H9 (cell line): ENCODE measurements around the gene PTPMT1. TPM values are rescaled to one million over a fixed set of nuclear protein-coding genes. Genes with fewer than 3 reads are reported as not detected.

ENCODE experiments used
- DNase-seq: peaks from one replicate; pipeline ENCODE4 v3.0.0-alpha.2; 2017
- H2AFZ ChIP-seq: one replicate; pipeline ENCODE4 v1.6.1; 2013; ENCODE audit warnings: mild to moderate bottlenecking, low read length, control low read depth, moderate library complexity
- H2AK5ac ChIP-seq: 2 replicates; pipeline ENCODE4 v1.6.1; 2013; ENCODE audit warnings: low read length, control low read depth, mixed read lengths; ENCODE audit not compliant: insufficient read length
- H2BK120ac ChIP-seq: one replicate; pipeline ENCODE4 v1.6.1; 2013; ENCODE audit warnings: low read depth, mild to moderate bottlenecking, low read length, control low read depth, inconsistent platforms; ENCODE audit not compliant: poor library complexity, severe bottlenecking
- H2BK12ac ChIP-seq: 2 replicates; pipeline ENCODE4 v1.6.1; 2013; ENCODE audit warnings: low read length, control low read depth, mixed read lengths, low read depth; ENCODE audit not compliant: insufficient read length
- H2BK15ac ChIP-seq: 2 replicates; pipeline ENCODE4 v1.6.1; 2013; ENCODE audit warnings: low read depth, low read length, control low read depth
- H2BK20ac ChIP-seq: one replicate; pipeline ENCODE4 v1.6.1; 2013; ENCODE audit warnings: low read depth, mild to moderate bottlenecking, low read length, control low read depth, inconsistent platforms; ENCODE audit not compliant: poor library complexity, severe bottlenecking
- H2BK5ac ChIP-seq: 2 replicates; pipeline ENCODE4 v1.6.1; 2013; ENCODE audit warnings: low read length, control low read depth, mixed read lengths; ENCODE audit not compliant: insufficient read length
- H3K14ac ChIP-seq: 2 replicates; pipeline ENCODE4 v1.6.1; 2013; ENCODE audit warnings: low read length, control low read depth; ENCODE audit not compliant: insufficient read depth
- H3K18ac ChIP-seq: 2 replicates; pipeline ENCODE4 v1.6.1; 2013; ENCODE audit warnings: low read depth, mild to moderate bottlenecking, mixed read lengths, low read length, control low read depth; ENCODE audit not compliant: insufficient read length
- H3K23ac ChIP-seq: 2 replicates; pipeline ENCODE4 v1.6.1; 2013; ENCODE audit warnings: low read length, control low read depth, mixed read lengths, low read depth; ENCODE audit not compliant: insufficient read length
- H3K23me2 ChIP-seq: 2 replicates; pipeline ENCODE4 v1.6.1; 2013; ENCODE audit warnings: low read depth, mild to moderate bottlenecking, mixed read lengths, low read length, control low read depth; ENCODE audit not compliant: insufficient read length, poor library complexity, severe bottlenecking
- H3K27ac ChIP-seq: 2 replicates; pipeline ENCODE4 v1.5.1; 2013; ENCODE audit warnings: low read length, control low read depth, mixed read lengths, low read depth; ENCODE audit not compliant: insufficient read length
- H3K27me3 ChIP-seq: 2 replicates; pipeline ENCODE4 v1.6.1; 2013; ENCODE audit warnings: low read length, control low read depth, inconsistent platforms; ENCODE audit not compliant: insufficient read depth
- H3K4ac ChIP-seq: 2 replicates; pipeline ENCODE4 v1.6.1; 2013; ENCODE audit warnings: low read depth, mild to moderate bottlenecking, control low read depth, inconsistent platforms, low read length, moderate library complexity
- H3K4me1 ChIP-seq: 2 replicates; pipeline ENCODE4 v1.6.1; 2013; ENCODE audit warnings: low read length, control low read depth, inconsistent platforms; ENCODE audit not compliant: insufficient read depth
- H3K4me2 ChIP-seq: 2 replicates; pipeline ENCODE4 v1.6.1; 2013; ENCODE audit warnings: low read length, control low read depth, mixed read lengths; ENCODE audit not compliant: insufficient read length, insufficient read depth
- H3K56ac ChIP-seq: 2 replicates; pipeline ENCODE4 v1.6.1; 2013; ENCODE audit warnings: low read depth, mild to moderate bottlenecking, mixed read lengths, low read length, control low read depth; ENCODE audit not compliant: insufficient read length
- H3K79me1 ChIP-seq: 2 replicates; pipeline ENCODE4 v1.6.1; 2013; ENCODE audit warnings: low read depth, mild to moderate bottlenecking, moderate library complexity, low read length, control low read depth, inconsistent platforms; ENCODE audit not compliant: insufficient read depth, poor library complexity, severe bottlenecking
- H3K79me2 ChIP-seq: 2 replicates; pipeline ENCODE4 v1.6.1; 2013; ENCODE audit warnings: low read length, control low read depth, inconsistent platforms; ENCODE audit not compliant: insufficient read depth
- H3K9ac ChIP-seq: 2 replicates; pipeline ENCODE4 v1.6.1; 2013; ENCODE audit warnings: low read length, control low read depth, mixed read lengths; ENCODE audit not compliant: insufficient read length; ENCODE audit errors: extremely low read depth
- H3K9me3 ChIP-seq: one replicate; pipeline ENCODE4 v1.6.1; 2013; ENCODE audit warnings: low read depth, low read length, inconsistent platforms; ENCODE audit not compliant: control insufficient read depth
- H3T11ph ChIP-seq: one replicate; pipeline ENCODE4 v1.6.1; 2013; ENCODE audit warnings: mild to moderate bottlenecking, low read length, control low read depth, inconsistent platforms
- H4K20me1 ChIP-seq: one replicate; pipeline ENCODE4 v1.6.1; 2013; ENCODE audit not compliant: control insufficient read depth, insufficient read length, insufficient read depth
- H4K5ac ChIP-seq: 2 replicates; pipeline ENCODE4 v1.6.1; 2013; ENCODE audit warnings: low read depth, mild to moderate bottlenecking, mixed read lengths, low read length, control low read depth; ENCODE audit not compliant: insufficient read length
- H4K8ac ChIP-seq: replicated peaks from 2 replicates; pipeline ENCODE4 v1.6.1; 2013; ENCODE audit warnings: low read length, control low read depth, mixed read lengths, low read depth; ENCODE audit not compliant: insufficient read length
- H4K91ac ChIP-seq: 2 replicates; pipeline ENCODE4 v1.6.1; 2013; ENCODE audit warnings: low read depth, mild to moderate bottlenecking, moderate library complexity, mixed read lengths, low read length, control low read depth; ENCODE audit not compliant: insufficient read length
- H3K27ac Mint-ChIP-seq, 3 experiments: 2 replicates in 2 of 3; 3 replicates in 1 of 3; pipeline ENCODE4 v1.8.0; 2020 to 2021; ENCODE audit warnings: mixed read lengths in 3 of 3, mild to moderate bottlenecking in 1 of 3, moderate library complexity in 1 of 3
- H3K27me3 Mint-ChIP-seq: 2 replicates; pipeline ENCODE4 v1.8.0; 2021; ENCODE audit warnings: low read depth, mild to moderate bottlenecking, moderate library complexity, mixed read lengths
- H3K36me3 Mint-ChIP-seq, 3 experiments: 2 replicates in 2 of 3; 3 replicates in 1 of 3; pipeline ENCODE4 v1.8.0; 2020 to 2021; ENCODE audit warnings: low read depth in 3 of 3, mixed read lengths in 3 of 3; ENCODE audit not compliant: insufficient read depth in 1 of 3
- H3K4me1 Mint-ChIP-seq, 2 experiments: 2 replicates each; pipeline ENCODE4 v1.8.0; 2020; ENCODE audit warnings: mixed read lengths in 2 of 2
- H3K4me3 Mint-ChIP-seq, 2 experiments: 2 replicates in 1 of 2; 3 replicates in 1 of 2; pipeline ENCODE4 v1.8.0; 2020 to 2021; ENCODE audit warnings: mild to moderate bottlenecking in 2 of 2, mixed read lengths in 2 of 2, moderate library complexity in 1 of 2
- H3K9me3 Mint-ChIP-seq, 2 experiments: 2 replicates in 1 of 2; 3 replicates in 1 of 2; pipeline ENCODE4 v1.8.0; 2020; ENCODE audit warnings: mild to moderate bottlenecking in 2 of 2, mixed read lengths in 2 of 2, moderate library complexity in 1 of 2
- WGBS: extraction: QIAGEN DNeasy Blood & Tissue Kit; methylation state at CpG from one replicate; pipeline ENCODE4 v1.1.7; 2013; ENCODE audit warnings: missing lambda C conversion rate, low lambda C conversion rate, mixed read lengths; ENCODE audit not compliant: insufficient read length; ENCODE audit errors: extremely low coverage; 5-methylcytosine and 5-hydroxymethylcytosine counted together
- total RNA-seq: library from RNA; stranded (reverse); gene quantifications from 2 replicates; pipeline ENCODE4 v1.2.1, GENCODE V29; 2021
- TF ChIP-seq, protein P1 (sequence below): fragments of 200-600 bp; sonication (generic); conservative IDR thresholded peaks from 3 replicates; pipeline ENCODE4 v1.8.0; 2021; ENCODE audit warnings: antibody characterized with exemption, mild to moderate bottlenecking

PTPMT1 gene
- total RNA-seq, 1 experiment from 2014 or later = 72.9 TPM

DNA sequence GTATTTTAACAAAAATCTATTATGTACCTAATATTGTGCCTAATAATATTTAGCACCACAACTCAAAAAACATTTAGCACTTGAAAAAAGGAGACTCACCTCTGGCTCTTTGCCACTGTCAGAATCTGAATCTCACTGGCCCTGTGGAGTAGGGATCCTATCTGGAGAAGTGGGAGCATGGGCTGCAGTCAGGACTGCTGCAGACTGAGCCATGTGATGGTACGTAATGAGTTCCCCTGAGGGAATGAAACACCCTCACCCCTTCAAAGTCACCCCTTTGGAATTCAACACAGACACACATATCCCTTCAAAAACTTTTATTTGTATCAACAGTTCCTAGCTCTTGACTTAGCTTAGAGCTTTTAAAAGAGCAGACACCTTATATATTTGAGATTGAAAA, 6.5 kb downstream of the PTPMT1 start:
- Histone ChIP-seq H4K20me1 (no peaks in the 10 kb centered on the region), H2BK120ac (no peak overlapping the region), H3K56ac (no peak overlapping the region), H3K9ac (no peak overlapping the region), H3K14ac (no peak overlapping the region), H2BK5ac (no peak overlapping the region), H4K8ac (no peak overlapping the region), H3K27me3 (no peaks in the 10 kb centered on the region), H3K4me1 (no peaks in the 10 kb centered on the region), H2BK15ac (no peak overlapping the region), H2AK5ac (no peak overlapping the region), H3K23me2 (no peaks in the 10 kb centered on the region), H3K23ac (no peak overlapping the region), H2BK20ac (no peak overlapping the region), H3K79me1 (peaks cover 3% of the 10 kb centered on the region), H3T11ph (no peak overlapping the region), H3K27ac (no peak overlapping the region), H3K79me2 (no peaks in the 10 kb centered on the region; the same call in 1 of the 2 replicates), H3K4me2 (no peak overlapping the region), H2BK12ac (no peak overlapping the region), H2AFZ (no peak overlapping the region), H4K91ac (no peak overlapping the region), H4K5ac (no peak overlapping the region), H3K9me3 (no peaks in the 10 kb centered on the region), H3K18ac (no peak overlapping the region), H3K4ac (no peak overlapping the region)
- Mint-ChIP-seq H3K27me3 (no peaks in the 10 kb centered on the region), H3K4me3 (no peak overlapping the region), H3K27ac (no peak overlapping the region), H3K36me3 (peaks cover 21 to 78% (median 70%) of the 10 kb centered on the region in 3 experiments), H3K4me1 (peaks cover under 1% of the 10 kb centered on the region in 2 experiments; a peak in 3 of 4 replicates), H3K9me3 (no peaks in the 10 kb centered on the region)
- TF ChIP-seq, protein P1, sequence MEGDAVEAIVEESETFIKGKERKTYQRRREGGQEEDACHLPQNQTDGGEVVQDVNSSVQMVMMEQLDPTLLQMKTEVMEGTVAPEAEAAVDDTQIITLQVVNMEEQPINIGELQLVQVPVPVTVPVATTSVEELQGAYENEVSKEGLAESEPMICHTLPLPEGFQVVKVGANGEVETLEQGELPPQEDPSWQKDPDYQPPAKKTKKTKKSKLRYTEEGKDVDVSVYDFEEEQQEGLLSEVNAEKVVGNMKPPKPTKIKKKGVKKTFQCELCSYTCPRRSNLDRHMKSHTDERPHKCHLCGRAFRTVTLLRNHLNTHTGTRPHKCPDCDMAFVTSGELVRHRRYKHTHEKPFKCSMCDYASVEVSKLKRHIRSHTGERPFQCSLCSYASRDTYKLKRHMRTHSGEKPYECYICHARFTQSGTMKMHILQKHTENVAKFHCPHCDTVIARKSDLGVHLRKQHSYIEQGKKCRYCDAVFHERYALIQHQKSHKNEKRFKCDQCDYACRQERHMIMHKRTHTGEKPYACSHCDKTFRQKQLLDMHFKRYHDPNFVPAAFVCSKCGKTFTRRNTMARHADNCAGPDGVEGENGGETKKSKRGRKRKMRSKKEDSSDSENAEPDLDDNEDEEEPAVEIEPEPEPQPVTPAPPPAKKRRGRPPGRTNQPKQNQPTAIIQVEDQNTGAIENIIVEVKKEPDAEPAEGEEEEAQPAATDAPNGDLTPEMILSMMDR = no peak
- no peak for DNase-seq
- WGBS = no CpG with 5 or more reads among the region's 1 CpG
